Ovary (tissue), 3 donors: ENCODE data around the gene ATP5F1E.

Source experiments
- POLR2A ChIP-seq: fragments of 450-650 bp; IDR thresholded peaks from one replicate; pipeline ENCODE4 v1.6.1; 2017; ENCODE audit warnings: antibody characterized with exemption, mild to moderate bottlenecking, moderate library complexity
- TF ChIP-seq, protein P1 (sequence below), 3 donors: fragments of 450-650 bp in 2 of 3; fragments of 200-600 bp in 1 of 3; IDR thresholded peaks; one replicate each; pipeline versions ENCODE4 v1.5.1 to v1.8.0; 2016 to 2022; ENCODE audit warnings: antibody characterized with exemption in 3 of 3, mild to moderate bottlenecking in 1 of 3
- donor health status: DM: no; HTN: no; CAD: no.

DNA sequence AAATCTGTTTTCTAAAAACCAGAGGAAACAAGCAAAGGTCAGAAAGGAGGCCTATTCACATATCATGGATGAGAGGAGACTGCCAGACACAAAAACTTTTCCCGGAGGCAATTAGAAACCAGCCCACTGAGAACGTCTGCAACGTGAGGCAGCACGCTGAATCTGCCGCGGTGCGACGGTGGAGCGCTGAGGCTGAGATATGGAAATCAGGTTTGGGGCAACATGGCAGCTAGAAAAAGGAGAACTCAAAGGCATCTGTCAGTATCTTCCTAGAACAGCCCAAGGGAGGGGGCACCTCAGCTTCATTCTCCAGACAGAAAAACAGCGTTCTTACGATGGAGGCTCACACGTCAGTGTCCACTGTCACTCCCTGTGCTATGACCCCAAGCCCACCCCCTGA is 5.3 kb upstream of the ATP5F1E start:
- TF ChIP-seq POLR2A: no peak
- TF ChIP-seq, protein P1, sequence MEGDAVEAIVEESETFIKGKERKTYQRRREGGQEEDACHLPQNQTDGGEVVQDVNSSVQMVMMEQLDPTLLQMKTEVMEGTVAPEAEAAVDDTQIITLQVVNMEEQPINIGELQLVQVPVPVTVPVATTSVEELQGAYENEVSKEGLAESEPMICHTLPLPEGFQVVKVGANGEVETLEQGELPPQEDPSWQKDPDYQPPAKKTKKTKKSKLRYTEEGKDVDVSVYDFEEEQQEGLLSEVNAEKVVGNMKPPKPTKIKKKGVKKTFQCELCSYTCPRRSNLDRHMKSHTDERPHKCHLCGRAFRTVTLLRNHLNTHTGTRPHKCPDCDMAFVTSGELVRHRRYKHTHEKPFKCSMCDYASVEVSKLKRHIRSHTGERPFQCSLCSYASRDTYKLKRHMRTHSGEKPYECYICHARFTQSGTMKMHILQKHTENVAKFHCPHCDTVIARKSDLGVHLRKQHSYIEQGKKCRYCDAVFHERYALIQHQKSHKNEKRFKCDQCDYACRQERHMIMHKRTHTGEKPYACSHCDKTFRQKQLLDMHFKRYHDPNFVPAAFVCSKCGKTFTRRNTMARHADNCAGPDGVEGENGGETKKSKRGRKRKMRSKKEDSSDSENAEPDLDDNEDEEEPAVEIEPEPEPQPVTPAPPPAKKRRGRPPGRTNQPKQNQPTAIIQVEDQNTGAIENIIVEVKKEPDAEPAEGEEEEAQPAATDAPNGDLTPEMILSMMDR (IDR thresholded peaks at IDR 0.05): no peak
